HG03469 (cell line): ENCODE measurements around the gene ISYNA1.

ENCODE experiments used
- ATAC-seq: cut with Tn5 transposase; IDR thresholded peaks from one replicate; pipeline ENCODE4 v1.9.1; 2021; ENCODE audit warnings: mild to moderate bottlenecking, moderate library complexity, moderate number of reproducible peaks; ENCODE audit not compliant: unreplicated experiment

The ISYNA1 gene

GRCh38 chr19:18445262-18445948 lies 7.5 kb upstream of the ISYNA1 start:
- ATAC-seq, result no peak

- no peak for ATAC-seq
Measured at GRCh38 chr19:18444513-18444912, 6.6 kb upstream of the ISYNA1 start.

GRCh38 chr19:18443831-18444230 lies 5.9 kb upstream of the ISYNA1 start:
- ATAC-seq, result no peak

GRCh38 chr19:18443406-18443805 lies 5.5 kb upstream of the ISYNA1 start:
- ATAC-seq, result no peak

GRCh38 chr19:18442941-18443340 lies 5.0 kb upstream of the ISYNA1 start:
- no peak for ATAC-seq

GRCh38 chr19:18441804-18442788 lies 4.2 kb upstream of the ISYNA1 start:
- no peak for ATAC-seq

GRCh38 chr19:18440936-18441803 lies 3.2 kb upstream of the ISYNA1 start:
- no peak for ATAC-seq

GRCh38 chr19:18440415-18440877 lies 2.5 kb upstream of the ISYNA1 start:
- ATAC-seq, result no peak

- ATAC-seq, result no peak
Measured at GRCh38 chr19:18439910-18440237, 1.9 kb upstream of the ISYNA1 start.

GRCh38 chr19:18439025-18439909 lies 1.3 kb upstream of the ISYNA1 start:
- ATAC-seq, result no peak

GRCh38 chr19:18438331-18439024 lies 545 bp upstream of the ISYNA1 start:
- ATAC-seq, result no peak

- no peak for ATAC-seq
Measured at GRCh38 chr19:18436671-18437490, 1.1 kb downstream of the ISYNA1 start.

GRCh38 chr19:18435842-18436670 lies 1.9 kb downstream of the ISYNA1 start:
- no peak for ATAC-seq

- ATAC-seq, result no peak
Measured at GRCh38 chr19:18435178-18435841, 2.6 kb downstream of the ISYNA1 start.

- ATAC-seq, result no peak
Measured at GRCh38 chr19:18434411-18435175, 3.3 kb downstream of the ISYNA1 start.

GRCh38 chr19:18433735-18434398 lies 4.1 kb downstream of the ISYNA1 start:
- ATAC-seq, result no peak
